ENCODE data around the gene TAF6.

The TAF6 gene

GRCh38 chr7:100119970-100120732 is 993 bp upstream of the TAF6 start (continued):
- TF ChIP-seq ZNF529 (tag by site-specific recombination; IDR thresholded peaks at IDR 0.05; ENCODE audit: insufficient replicate concordance) (no peak), ZNF133 (tag by site-specific recombination; IDR thresholded peaks at IDR 0.05) (no peak), KLF8 (tag by site-specific recombination; IDR thresholded peaks at IDR 0.05) (peak; percentile 75), ZBTB26 (tag by site-specific recombination; optimal IDR thresholded peaks at IDR 0.05) (no peak), ZBTB1 (tag by site-specific recombination; IDR thresholded peaks at IDR 0.05) (no peak), ZSCAN4 (tag by site-specific recombination; IDR thresholded peaks at IDR 0.05) (no peak), ZNF792 (tag by site-specific recombination; IDR thresholded peaks at IDR 0.05) (no peak), ZNF148 (tag by site-specific recombination; IDR thresholded peaks at IDR 0.05; ENCODE audit: borderline replicate concordance) (no peak), ZNF747 (tag by site-specific recombination; IDR thresholded peaks at IDR 0.05) (no peak), SP7 (tag by site-specific recombination; IDR thresholded peaks at IDR 0.05) (peak; percentile 41), HIC1 (tag by site-specific recombination; IDR thresholded peaks at IDR 0.05) (peak; percentile 22; the same call in 1 of the 2 replicates), ZNF664 (tag by site-specific recombination; IDR thresholded peaks at IDR 0.05) (no peak), ZNF692 (tag by site-specific recombination; IDR thresholded peaks at IDR 0.05) (peak; percentile 47), ZBTB20 (tag by site-specific recombination; IDR thresholded peaks at IDR 0.05) (peak; percentile 94), TRIM28 (IDR thresholded peaks at IDR 0.05; ENCODE audit: borderline replicate concordance, low read length) (no peak), ZNF366 (tag by site-specific recombination; conservative IDR thresholded peaks at IDR 0.05) (peak; percentile 65), ZNF76 (tag by site-specific recombination; IDR thresholded peaks at IDR 0.05; ENCODE audit: borderline replicate concordance, low read depth) (peak; percentile 92), YY2 (tag by site-specific recombination; IDR thresholded peaks at IDR 0.05) (0 out of 2 replicates have a peak, but pooled peaks have one; percentile 27), ZNF513 (tag by site-specific recombination; IDR thresholded peaks at IDR 0.05) (no peak), PRDM10 (tag by site-specific recombination; IDR thresholded peaks at IDR 0.05) (peak; percentile 97), ZFP3 (tag by site-specific recombination; IDR thresholded peaks at IDR 0.05; ENCODE audit: low read depth) (no peak), ZNF184 (tag by site-specific recombination; IDR thresholded peaks at IDR 0.05) (no peak), ZSCAN30 (tag by site-specific recombination; IDR thresholded peaks at IDR 0.05) (0 out of 2 replicates have a peak, but pooled peaks have one; percentile 53), SP2 (tag by site-specific recombination; IDR thresholded peaks at IDR 0.05) (no peak)

Measured in HEK293 (cell line).